GM12878 (cell line): ENCODE measurements around the gene NCLN. TPM values are rescaled to one million over a fixed set of nuclear protein-coding genes. Genes with fewer than 3 reads are reported as not detected.

Experiments
- ATAC-seq: fragments of 200-7000 bp; cut with Tn5 transposase; 3 replicates; pipeline ENCODE4 v1.9.1; 2020; ENCODE audit warnings: mild to moderate bottlenecking, moderate library complexity
- BruUV-seq: library from RNA; stranded (reverse); fragments of 400-500 nt; replicated peaks from 2 replicates; lab custom pipeline; 2021; lab: Mats Ljungman, UMichigan
- CTCF ChIA-PET: fragments of 300-600 bp; sonication (Branson Sonifier 250); formaldehyde crosslinking; extraction: SDS; loops from one replicate; lab custom pipeline; 2021; ENCODE audit warnings: inconsistent platforms; lab: Yijun Ruan, JAX
- POLR2A ChIA-PET: fragments of 350-600 bp; formaldehyde crosslinking; extraction: SDS; loops from one replicate; lab custom pipeline; 2021; ENCODE audit warnings: inconsistent platforms; lab: Charles Lee
- RAD21 ChIA-PET: fragments of 300-600 bp; sonication (Branson Sonifier 250); formaldehyde crosslinking; loops from one replicate; lab custom pipeline; 2023; ENCODE audit warnings: antibody characterized with exemption; ENCODE audit not compliant: unreplicated experiment; lab: Charles Lee
- SMC1A ChIA-PET: fragments of 300-600 bp; sonication (Branson Sonifier 250); formaldehyde crosslinking; loops from one replicate; lab custom pipeline; 2023; ENCODE audit not compliant: unreplicated experiment, uncharacterized antibody; lab: Charles Lee
- DNase-seq: peaks from one replicate; pipeline ENCODE4 v3.0.0-alpha.2; 2011; ENCODE audit warnings: low read depth, low spot score
- FAIRE-seq: peaks from 3 replicates; lab custom pipeline; 2011; peaks lifted over from hg19 to GRCh38; lab: Jason Lieb, UNC
- H2AFZ ChIP-seq: 2 replicates; pipeline ENCODE4 v1.6.0; 2011; ENCODE audit warnings: low read depth, low read length, control low read depth; ENCODE audit not compliant: control insufficient read depth
- H3K27ac ChIP-seq: 2 replicates; pipeline ENCODE4 v1.5.1; 2011; ENCODE audit warnings: control low read depth; ENCODE audit not compliant: control insufficient read depth, insufficient read depth
- H3K27me3 ChIP-seq, 2 experiments: replicated peaks in 1 of 2; 2 replicates each; pipeline versions ENCODE4 v1.6.0 to v1.6.1; 2011; ENCODE audit warnings: low read length in 1 of 2; ENCODE audit not compliant: control insufficient read depth in 2 of 2, insufficient read depth in 2 of 2
- H3K36me3 ChIP-seq, 2 experiments: 2 replicates each; pipeline ENCODE4 v1.5.1; 2011; ENCODE audit warnings: low read length in 1 of 2; ENCODE audit not compliant: control insufficient read depth in 2 of 2, insufficient read depth in 2 of 2
- H3K4me1 ChIP-seq: 2 replicates; pipeline ENCODE4 v1.6.1; 2011; ENCODE audit warnings: mild to moderate bottlenecking, low read length, moderate library complexity, mixed read lengths; ENCODE audit not compliant: control insufficient read depth, insufficient read depth
- H3K4me2 ChIP-seq: 2 replicates; pipeline ENCODE4 v1.6.0; 2011; ENCODE audit warnings: control low read depth; ENCODE audit not compliant: control insufficient read depth, insufficient read depth
- H3K4me3 ChIP-seq: fragments of 200-600 bp; sonication (generic); 2 replicates; pipeline ENCODE4 v1.5.1; 2016
- H3K79me2 ChIP-seq: 2 replicates; pipeline ENCODE4 v1.6.0; 2011; ENCODE audit warnings: low read length; ENCODE audit not compliant: control insufficient read depth, insufficient read depth
- H3K9ac ChIP-seq: 2 replicates; pipeline ENCODE4 v1.8.0; 2011; ENCODE audit warnings: low read length, control low read depth, mixed read lengths; ENCODE audit not compliant: control insufficient read depth, insufficient read depth
- H3K9me3 ChIP-seq: replicated peaks from 3 replicates; pipeline ENCODE4 v1.5.1; 2011; ENCODE audit warnings: mild to moderate bottlenecking, low read length; ENCODE audit not compliant: control insufficient read depth, insufficient read depth
- H4K20me1 ChIP-seq: 2 replicates; pipeline ENCODE4 v1.6.0; 2011; ENCODE audit not compliant: control insufficient read depth, insufficient read depth
- ASH2L ChIP-seq: fragments of 300-600, 200-600 bp; sonication (generic); IDR thresholded peaks from 2 replicates; pipeline ENCODE4 v1.6.1; 2017; ENCODE audit warnings: low read depth, mild to moderate bottlenecking, borderline replicate concordance
- CHD1 ChIP-seq: IDR thresholded peaks from 2 replicates; pipeline ENCODE4 v1.6.1; 2012; ENCODE audit warnings: low read depth, low read length, improper control_type of control experiment
- E2F4 ChIP-seq: IDR thresholded peaks from 2 replicates; pipeline ENCODE4 v1.6.1; 2012; ENCODE audit warnings: low read depth, low read length, improper control_type of control experiment
- EGR1 ChIP-seq, 2 experiments: IDR thresholded peaks; 1 replicate in 1 of 2; 2 replicates in 1 of 2; pipeline ENCODE4 v1.6.1; 2011 to 2012; ENCODE audit warnings: low read depth in 2 of 2, low read length in 2 of 2, borderline replicate concordance in 1 of 2, mild to moderate bottlenecking in 1 of 2, moderate library complexity in 1 of 2
- MEF2A ChIP-seq: IDR thresholded peaks from 2 replicates; pipeline ENCODE4 v1.6.1; 2011; ENCODE audit warnings: low read depth, mild to moderate bottlenecking, low read length, moderate library complexity; ENCODE audit not compliant: insufficient read depth
- NR2C2 ChIP-seq: IDR thresholded peaks from 2 replicates; pipeline ENCODE4 v1.6.1; 2011; ENCODE audit warnings: borderline replicate concordance, low read depth; ENCODE audit not compliant: control insufficient read depth, insufficient read length
- ZBTB33 ChIP-seq: fragments of 450-650 bp; IDR thresholded peaks from 2 replicates; pipeline ENCODE4 v1.6.1; 2017; ENCODE audit warnings: mild to moderate bottlenecking
- WGBS: methylation state at CpG from one replicate; pipeline ENCODE4 v1.1.6; 2016; ENCODE audit warnings: low lambda C conversion rate; ENCODE audit not compliant: insufficient replicate concordance, insufficient coverage; ENCODE audit errors: missing lambda C conversion rate; 5-methylcytosine and 5-hydroxymethylcytosine counted together
- in situ Hi-C: fragments of 300-500 bp; cut with MboI; formaldehyde crosslinking; loops from 9 replicates; pipeline ENCODE4 v1.14.3; 2018; ENCODE audit warnings: mixed read lengths
- intact Hi-C: fragments of 100-400 bp; cut with micrococcal nuclease; formaldehyde crosslinking; loops from one replicate; pipeline ENCODE4 v1.14.2; 2022; ENCODE audit not compliant: unreplicated experiment
- polyA plus RNA-seq, 11 experiments: library from polyadenylated mRNA; depleted of rRNA in 4 of 11; unstranded in 6 of 11; stranded (reverse) in 5 of 11; fragments of >200 nt; fragmentation: Nextera tagmentation in 4 of 11; fragmentation: Illumina TruSeq in 1 of 11; extraction: Ambion mirVana in 4 of 11; extraction: Trizol in 1 of 11; gene quantifications; 1 replicate in 1 of 11; 2 replicates in 10 of 11; pipeline versions ENCODE4 v1.2.1 to v1.2.3, GENCODE V29; 2011 to 2016; ENCODE audit warnings: inconsistent platforms in 2 of 11, missing spikeins in 2 of 11, low read depth in 1 of 11
- total RNA-seq, 4 experiments: library from RNA; depleted of rRNA in 3 of 4; stranded (reverse); fragments of >200 nt in 3 of 4; fragmentation: Illumina TruSeq in 1 of 4; extraction: Trizol in 1 of 4; gene quantifications; 2 replicates each; pipeline versions ENCODE4 v1.2.1 to v1.2.3, GENCODE V29; 2013 to 2021
- TF ChIP-seq, protein P1 (sequence below): fragments of 450-650 bp; IDR thresholded peaks from 2 replicates; pipeline ENCODE4 v1.6.1; 2016; ENCODE audit warnings: mild to moderate bottlenecking

Gene NCLN
- total and polyA plus RNA-seq, 10 of the 15 experiments (the other 5 are each of a cell fraction or from before 2014, with no cell fraction given), result 2.2 to 79.1 (median 36.0) TPM

GRCh38 chr19:3225169-3225485 is 39.4 kb downstream of the NCLN start:
- Histone ChIP-seq H3K9ac (no peak overlapping the region), H3K9me3 (no peaks in the 10 kb centered on the region), H3K27ac (no peak overlapping the region), H3K79me2 (no peaks in the 10 kb centered on the region), H3K4me3 (no peak overlapping the region), H3K4me1 (no peaks in the 10 kb centered on the region), H2AFZ (no peak overlapping the region), H3K27me3 (peaks cover 0 to 2% of the 10 kb centered on the region in 2 experiments; a peak in 2 of 4 replicates), H3K4me2 (no peak overlapping the region), H3K36me3 (no peaks in the 10 kb centered on the region), H4K20me1 (no peaks in the 10 kb centered on the region)
- RAD21 ChIA-PET, result no interaction called here
- FAIRE-seq (no peak), ATAC-seq (no peak), DNase-seq (no peak)
- CTCF ChIA-PET, result interaction anchor here (0.5 kb wide), 1 partner anchor 50 kb away, joined by 3 read pairs; no protein-coding TSS in a partner anchor
- TF ChIP-seq, protein P1, sequence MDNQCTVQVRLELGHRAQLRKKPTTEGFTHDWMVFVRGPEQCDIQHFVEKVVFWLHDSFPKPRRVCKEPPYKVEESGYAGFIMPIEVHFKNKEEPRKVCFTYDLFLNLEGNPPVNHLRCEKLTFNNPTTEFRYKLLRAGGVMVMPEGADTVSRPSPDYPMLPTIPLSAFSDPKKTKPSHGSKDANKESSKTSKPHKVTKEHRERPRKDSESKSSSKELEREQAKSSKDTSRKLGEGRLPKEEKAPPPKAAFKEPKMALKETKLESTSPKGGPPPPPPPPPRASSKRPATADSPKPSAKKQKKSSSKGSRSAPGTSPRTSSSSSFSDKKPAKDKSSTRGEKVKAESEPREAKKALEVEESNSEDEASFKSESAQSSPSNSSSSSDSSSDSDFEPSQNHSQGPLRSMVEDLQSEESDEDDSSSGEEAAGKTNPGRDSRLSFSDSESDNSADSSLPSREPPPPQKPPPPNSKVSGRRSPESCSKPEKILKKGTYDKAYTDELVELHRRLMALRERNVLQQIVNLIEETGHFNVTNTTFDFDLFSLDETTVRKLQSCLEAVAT, result no peak
- intact Hi-C loops (no loop called here), in situ Hi-C loops (no loop called here)
- POLR2A ChIA-PET, result no interaction called here
- no TSS peak for BruUV-seq
- SMC1A ChIA-PET, result no interaction called here
- WGBS, result no CpG with 5 or more reads among the region's 9 CpGs

DNA sequence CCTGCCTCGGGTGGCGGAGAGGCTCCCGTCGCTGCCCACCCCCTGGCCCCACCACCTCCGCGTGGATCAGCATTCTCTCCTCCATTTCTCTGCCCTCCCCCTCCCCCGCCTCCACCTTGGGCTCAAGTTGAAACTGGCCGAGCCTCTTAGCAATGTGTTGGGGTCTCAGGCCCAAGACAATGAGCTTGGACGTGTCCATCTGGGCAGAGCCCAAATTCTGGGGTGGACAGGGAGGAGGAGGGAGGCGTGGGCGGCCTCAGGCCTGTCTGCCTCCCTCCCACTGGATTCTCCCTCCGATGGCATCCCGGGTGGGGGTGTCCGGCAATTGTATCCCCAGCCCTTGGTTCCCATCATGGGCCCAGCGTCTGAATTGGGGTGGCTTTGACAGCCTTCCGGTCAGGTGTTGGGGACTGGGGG is 40.0 kb downstream of the NCLN start:
- Histone ChIP-seq H4K20me1 (no peaks in the 10 kb centered on the region), H3K79me2 (no peaks in the 10 kb centered on the region), H3K4me1 (no peaks in the 10 kb centered on the region), H3K27ac (no peak overlapping the region), H3K4me3 (no peak overlapping the region), H3K36me3 (no peaks in the 10 kb centered on the region), H3K9ac (no peak overlapping the region), H2AFZ (no peak overlapping the region), H3K27me3 (peaks cover 0 to 2% of the 10 kb centered on the region in 2 experiments; a peak in 2 of 4 replicates), H3K4me2 (no peak overlapping the region), H3K9me3 (no peaks in the 10 kb centered on the region)
- ChIA-PET SMC1A (no interaction called here), CTCF (no interaction called here), POLR2A (interaction anchor here (0.6 kb wide), 1 partner anchor 51 kb away, joined by 4 read pairs; no protein-coding TSS in a partner anchor), RAD21 (no interaction called here)
- 46% methylated on average over 12 of the region's 16 CpGs for WGBS
- DNase-seq (no peak), FAIRE-seq (no peak), ATAC-seq (no peak)
- TF ChIP-seq MEF2A (no peak), NR2C2 (no peak), CHD1 (no peak), EGR1 (IDR thresholded peaks at IDR 0.05; ENCODE audit: borderline replicate concordance in 1 of 2, low read depth in 2 of 2, low read length in 2 of 2) (no peak), E2F4 (no peak), ZBTB33 (no peak), ASH2L (no peak)
- intact Hi-C loops, result no loop called here
- BruUV-seq, result no TSS peak
- in situ Hi-C loops, result no loop called here
